MCF 10A (cell line): ENCODE data around the gene SPATA16. TPM values are rescaled to one million over a fixed set of nuclear protein-coding genes. Genes with fewer than 3 reads are reported as not detected.
A peak's percentile ranks its signal among the peaks of the same experiment; 100 is the strongest.

Source experiments
- BruUV-seq: library from RNA; stranded (reverse); fragments of 400-500 nt; replicated peaks from 2 replicates; lab custom pipeline; 2021; lab: Mats Ljungman, UMichigan
- CTCF ChIA-PET: fragments of 300-600 bp; sonication (Branson Sonifier 250); formaldehyde crosslinking; extraction: SDS; loops from one replicate; lab custom pipeline; 2021; ENCODE audit warnings: antibody characterized with exemption, inconsistent platforms; lab: Yijun Ruan, JAX
- POLR2A ChIA-PET: fragments of 300-600, 350-650 bp; sonication (Branson Sonifier 250); formaldehyde crosslinking; extraction: SDS; loops from one replicate; lab custom pipeline; 2020; ENCODE audit warnings: antibody characterized with exemption, inconsistent platforms; lab: Yijun Ruan, JAX
- DNase-seq: peaks from one replicate; pipeline ENCODE4 v3.0.0-alpha.2; 2018; ENCODE audit not compliant: unreplicated experiment
- H3K27ac Mint-ChIP-seq: one replicate; pipeline ENCODE4 v1.8.0; 2022; ENCODE audit warnings: mild to moderate bottlenecking, low read depth, mixed read lengths; ENCODE audit not compliant: unreplicated experiment
- H3K27me3 Mint-ChIP-seq: one replicate; pipeline ENCODE4 v1.8.0; 2022; ENCODE audit warnings: mixed read lengths; ENCODE audit not compliant: insufficient read depth, unreplicated experiment
- H3K36me3 Mint-ChIP-seq: one replicate; pipeline ENCODE4 v1.8.0; 2022; ENCODE audit warnings: mild to moderate bottlenecking, moderate library complexity, mixed read lengths; ENCODE audit not compliant: insufficient read depth, unreplicated experiment
- H3K4me1 Mint-ChIP-seq: one replicate; pipeline ENCODE4 v1.8.0; 2022; ENCODE audit warnings: mixed read lengths; ENCODE audit not compliant: insufficient read depth, unreplicated experiment
- H3K4me3 Mint-ChIP-seq: one replicate; pipeline ENCODE4 v1.8.0; 2022; ENCODE audit warnings: mild to moderate bottlenecking, moderate library complexity, mixed read lengths; ENCODE audit not compliant: unreplicated experiment
- H3K9me3 Mint-ChIP-seq: one replicate; pipeline ENCODE4 v1.8.0; 2022; ENCODE audit warnings: mixed read lengths; ENCODE audit not compliant: unreplicated experiment
- CTCF ChIP-seq: fragments of 200-600 bp; IDR thresholded peaks from one replicate; pipeline ENCODE4 v1.8.0; 2022; ENCODE audit warnings: antibody characterized with exemption, mild to moderate bottlenecking; ENCODE audit not compliant: unreplicated experiment
- intact Hi-C: fragments of 100-400 bp; cut with micrococcal nuclease; formaldehyde crosslinking; loops from 2 replicates; pipeline ENCODE4 v1.14.1; 2022
- total RNA-seq: library from RNA; stranded (reverse); gene quantifications from 2 replicates; pipeline ENCODE4 v1.2.3, GENCODE V29; 2022

SPATA16 gene
- total RNA-seq, 1 experiment from 2014 or later, result not detected

- ChIA-PET CTCF (interaction anchor here (0.7 kb wide), 1 partner anchor 206 kb away, joined by 4 read pairs; no protein-coding TSS in a partner anchor), POLR2A (no interaction called here)
- Mint-ChIP-seq H3K4me1 (no peaks in the 10 kb centered on the region), H3K36me3 (no peaks in the 10 kb centered on the region), H3K9me3 (peaks cover 8% of the 10 kb centered on the region), H3K27ac (no peak overlapping the region), H3K4me3 (no peak overlapping the region), H3K27me3 (peaks cover 80% of the 10 kb centered on the region)
- TF ChIP-seq CTCF, result no peak
- DNase-seq, result no peak
- intact Hi-C loops, result no loop called here
- no TSS peak for BruUV-seq
These were observed 50.5 kb downstream of the SPATA16 start for GRCh38 chr3:173090492-173090891.

GRCh38 chr3:173089283-173089682, 51.8 kb downstream of the SPATA16 start:
- CTCF ChIA-PET, result interaction anchor here (0.6 kb wide), 1 partner anchor 318 kb away, joined by 3 read pairs; no protein-coding TSS in a partner anchor
- H3K4me1 Mint-ChIP-seq, result no peaks in the 10 kb centered on the region

GRCh38 chr3:173078525-173078924, 62.5 kb downstream of the SPATA16 start:
- Mint-ChIP-seq H3K27me3 (peaks cover 74% of the 10 kb centered on the region), H3K4me1 (no peaks in the 10 kb centered on the region), H3K9me3 (no peaks in the 10 kb centered on the region), H3K36me3 (no peaks in the 10 kb centered on the region), H3K4me3 (no peak overlapping the region), H3K27ac (no peak overlapping the region)
- BruUV-seq, result no TSS peak
- DNase-seq, result no peak
- intact Hi-C loops, result no loop called here
- TF ChIP-seq CTCF, result no peak
- ChIA-PET POLR2A (no interaction called here), CTCF (no interaction called here)

More at GRCh38 chr3:173089283-173089682, 51.8 kb downstream of the SPATA16 start:
- intact Hi-C loops, result no loop called here
- Mint-ChIP-seq H3K27me3 (peaks cover 86% of the 10 kb centered on the region), H3K27ac (no peak overlapping the region), H3K9me3 (peaks cover 13% of the 10 kb centered on the region), H3K36me3 (no peaks in the 10 kb centered on the region), H3K4me3 (no peak overlapping the region)
- POLR2A ChIA-PET, result no interaction called here
- no TSS peak for BruUV-seq
- DNase-seq, result no peak
- TF ChIP-seq CTCF, result no peak

- BruUV-seq, result no TSS peak
- Mint-ChIP-seq H3K4me1 (no peaks in the 10 kb centered on the region), H3K4me3 (no peak overlapping the region), H3K27me3 (peaks cover 62% of the 10 kb centered on the region), H3K36me3 (no peaks in the 10 kb centered on the region), H3K27ac (no peak overlapping the region), H3K9me3 (no peaks in the 10 kb centered on the region)
- TF ChIP-seq CTCF, result no peak
- peak; percentile 28 for DNase-seq
- intact Hi-C loops, result no loop called here
- CTCF ChIA-PET, result interaction anchor here (0.6 kb wide), 1 partner anchor 305 kb away, joined by 6 read pairs; no protein-coding TSS in a partner anchor
- POLR2A ChIA-PET, result no interaction called here
These were observed 74.7 kb downstream of the SPATA16 start for GRCh38 chr3:173066044-173067004.
